ENCODE results near the gene IDH3B.

DNA sequence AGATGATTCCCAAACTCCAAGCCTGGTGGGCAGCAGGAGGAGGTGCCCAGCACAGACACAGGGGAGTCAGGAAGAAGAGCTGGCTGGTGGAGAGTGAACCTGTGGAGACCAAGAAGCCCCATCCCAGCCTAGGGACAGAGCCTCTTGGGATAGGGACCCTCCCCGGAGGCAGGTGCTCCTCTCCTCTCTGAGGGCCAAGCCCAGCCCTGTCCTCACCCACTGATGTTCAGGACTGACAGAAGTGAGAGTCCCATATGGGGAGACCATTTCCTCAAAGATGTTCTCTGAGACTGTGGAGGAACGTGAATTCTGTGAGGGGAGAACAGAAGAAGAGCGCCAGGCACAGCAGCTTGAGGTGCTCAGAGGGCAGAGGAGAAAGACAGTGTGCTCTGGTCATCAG is 26.2 kb upstream of the IDH3B start:
- no peak for TF ChIP-seq SRF (IDR thresholded peaks at IDR 0.05; ENCODE audit: low read depth)
- TF ChIP-seq, protein P1, sequence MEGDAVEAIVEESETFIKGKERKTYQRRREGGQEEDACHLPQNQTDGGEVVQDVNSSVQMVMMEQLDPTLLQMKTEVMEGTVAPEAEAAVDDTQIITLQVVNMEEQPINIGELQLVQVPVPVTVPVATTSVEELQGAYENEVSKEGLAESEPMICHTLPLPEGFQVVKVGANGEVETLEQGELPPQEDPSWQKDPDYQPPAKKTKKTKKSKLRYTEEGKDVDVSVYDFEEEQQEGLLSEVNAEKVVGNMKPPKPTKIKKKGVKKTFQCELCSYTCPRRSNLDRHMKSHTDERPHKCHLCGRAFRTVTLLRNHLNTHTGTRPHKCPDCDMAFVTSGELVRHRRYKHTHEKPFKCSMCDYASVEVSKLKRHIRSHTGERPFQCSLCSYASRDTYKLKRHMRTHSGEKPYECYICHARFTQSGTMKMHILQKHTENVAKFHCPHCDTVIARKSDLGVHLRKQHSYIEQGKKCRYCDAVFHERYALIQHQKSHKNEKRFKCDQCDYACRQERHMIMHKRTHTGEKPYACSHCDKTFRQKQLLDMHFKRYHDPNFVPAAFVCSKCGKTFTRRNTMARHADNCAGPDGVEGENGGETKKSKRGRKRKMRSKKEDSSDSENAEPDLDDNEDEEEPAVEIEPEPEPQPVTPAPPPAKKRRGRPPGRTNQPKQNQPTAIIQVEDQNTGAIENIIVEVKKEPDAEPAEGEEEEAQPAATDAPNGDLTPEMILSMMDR (IDR thresholded peaks at IDR 0.05 in 2 of 3, conservative IDR thresholded peaks at IDR 0.05 in 1 of 3; ENCODE audit: borderline replicate concordance in 1 of 3, insufficient read depth in 1 of 3, low read depth in 2 of 3, low read length in 2 of 3): no peak
- TF ChIP-seq, protein P2, sequence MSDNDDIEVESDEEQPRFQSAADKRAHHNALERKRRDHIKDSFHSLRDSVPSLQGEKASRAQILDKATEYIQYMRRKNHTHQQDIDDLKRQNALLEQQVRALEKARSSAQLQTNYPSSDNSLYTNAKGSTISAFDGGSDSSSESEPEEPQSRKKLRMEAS (IDR thresholded peaks at IDR 0.05): no peak
- no peak for TF ChIP-seq CBX3 (IDR thresholded peaks at IDR 0.05; ENCODE audit: low read depth)
- TF ChIP-seq, protein P3, sequence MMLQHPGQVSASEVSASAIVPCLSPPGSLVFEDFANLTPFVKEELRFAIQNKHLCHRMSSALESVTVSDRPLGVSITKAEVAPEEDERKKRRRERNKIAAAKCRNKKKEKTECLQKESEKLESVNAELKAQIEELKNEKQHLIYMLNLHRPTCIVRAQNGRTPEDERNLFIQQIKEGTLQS (IDR thresholded peaks at IDR 0.05): no peak
- no peak for TF ChIP-seq ZNF274 (IDR thresholded peaks at IDR 0.05; ENCODE audit: low read depth, low read length)
- no peak for TF ChIP-seq POLR2A (IDR thresholded peaks at IDR 0.05; ENCODE audit: borderline replicate concordance, extremely low read depth, insufficient read depth, insufficient read length)
- TF ChIP-seq POLR2AphosphoS5 (IDR thresholded peaks at IDR 0.05; ENCODE audit: low read depth, low read length): no peak
- TF ChIP-seq CEBPB (IDR thresholded peaks at IDR 0.05; ENCODE audit: low read depth): no peak
- TF ChIP-seq RAD21 (IDR thresholded peaks at IDR 0.05; ENCODE audit: low read depth): no peak
- TF ChIP-seq, protein P4, sequence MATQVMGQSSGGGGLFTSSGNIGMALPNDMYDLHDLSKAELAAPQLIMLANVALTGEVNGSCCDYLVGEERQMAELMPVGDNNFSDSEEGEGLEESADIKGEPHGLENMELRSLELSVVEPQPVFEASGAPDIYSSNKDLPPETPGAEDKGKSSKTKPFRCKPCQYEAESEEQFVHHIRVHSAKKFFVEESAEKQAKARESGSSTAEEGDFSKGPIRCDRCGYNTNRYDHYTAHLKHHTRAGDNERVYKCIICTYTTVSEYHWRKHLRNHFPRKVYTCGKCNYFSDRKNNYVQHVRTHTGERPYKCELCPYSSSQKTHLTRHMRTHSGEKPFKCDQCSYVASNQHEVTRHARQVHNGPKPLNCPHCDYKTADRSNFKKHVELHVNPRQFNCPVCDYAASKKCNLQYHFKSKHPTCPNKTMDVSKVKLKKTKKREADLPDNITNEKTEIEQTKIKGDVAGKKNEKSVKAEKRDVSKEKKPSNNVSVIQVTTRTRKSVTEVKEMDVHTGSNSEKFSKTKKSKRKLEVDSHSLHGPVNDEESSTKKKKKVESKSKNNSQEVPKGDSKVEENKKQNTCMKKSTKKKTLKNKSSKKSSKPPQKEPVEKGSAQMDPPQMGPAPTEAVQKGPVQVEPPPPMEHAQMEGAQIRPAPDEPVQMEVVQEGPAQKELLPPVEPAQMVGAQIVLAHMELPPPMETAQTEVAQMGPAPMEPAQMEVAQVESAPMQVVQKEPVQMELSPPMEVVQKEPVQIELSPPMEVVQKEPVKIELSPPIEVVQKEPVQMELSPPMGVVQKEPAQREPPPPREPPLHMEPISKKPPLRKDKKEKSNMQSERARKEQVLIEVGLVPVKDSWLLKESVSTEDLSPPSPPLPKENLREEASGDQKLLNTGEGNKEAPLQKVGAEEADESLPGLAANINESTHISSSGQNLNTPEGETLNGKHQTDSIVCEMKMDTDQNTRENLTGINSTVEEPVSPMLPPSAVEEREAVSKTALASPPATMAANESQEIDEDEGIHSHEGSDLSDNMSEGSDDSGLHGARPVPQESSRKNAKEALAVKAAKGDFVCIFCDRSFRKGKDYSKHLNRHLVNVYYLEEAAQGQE (IDR thresholded peaks at IDR 0.05; ENCODE audit: low read depth): no peak
- TF ChIP-seq ELF1 (IDR thresholded peaks at IDR 0.05; ENCODE audit: borderline replicate concordance, low read depth): no peak
- no peak for TF ChIP-seq EZH2 (IDR thresholded peaks at IDR 0.05)
